Stimulated activated CD4-positive, alpha-beta T cell treated with anti-CD3 and anti-CD28 coated beads, Interleukin-15, amount 100 ng/mL, for 48 hours (primary cell): Measurements from ENCODE around the gene ACADVL.
"Not testable (repeated sequence)": the region's sequence is repeated elsewhere in the genome, so short reads cannot be mapped to it uniquely, and the experiment has no call there.

Source experiments
- DNase-seq, 2 donors: peaks; one replicate each; pipeline ENCODE4 v3.0.0-alpha.2; 2020; ENCODE audit warnings: low read depth in 2 of 2

ACADVL gene

DNA sequence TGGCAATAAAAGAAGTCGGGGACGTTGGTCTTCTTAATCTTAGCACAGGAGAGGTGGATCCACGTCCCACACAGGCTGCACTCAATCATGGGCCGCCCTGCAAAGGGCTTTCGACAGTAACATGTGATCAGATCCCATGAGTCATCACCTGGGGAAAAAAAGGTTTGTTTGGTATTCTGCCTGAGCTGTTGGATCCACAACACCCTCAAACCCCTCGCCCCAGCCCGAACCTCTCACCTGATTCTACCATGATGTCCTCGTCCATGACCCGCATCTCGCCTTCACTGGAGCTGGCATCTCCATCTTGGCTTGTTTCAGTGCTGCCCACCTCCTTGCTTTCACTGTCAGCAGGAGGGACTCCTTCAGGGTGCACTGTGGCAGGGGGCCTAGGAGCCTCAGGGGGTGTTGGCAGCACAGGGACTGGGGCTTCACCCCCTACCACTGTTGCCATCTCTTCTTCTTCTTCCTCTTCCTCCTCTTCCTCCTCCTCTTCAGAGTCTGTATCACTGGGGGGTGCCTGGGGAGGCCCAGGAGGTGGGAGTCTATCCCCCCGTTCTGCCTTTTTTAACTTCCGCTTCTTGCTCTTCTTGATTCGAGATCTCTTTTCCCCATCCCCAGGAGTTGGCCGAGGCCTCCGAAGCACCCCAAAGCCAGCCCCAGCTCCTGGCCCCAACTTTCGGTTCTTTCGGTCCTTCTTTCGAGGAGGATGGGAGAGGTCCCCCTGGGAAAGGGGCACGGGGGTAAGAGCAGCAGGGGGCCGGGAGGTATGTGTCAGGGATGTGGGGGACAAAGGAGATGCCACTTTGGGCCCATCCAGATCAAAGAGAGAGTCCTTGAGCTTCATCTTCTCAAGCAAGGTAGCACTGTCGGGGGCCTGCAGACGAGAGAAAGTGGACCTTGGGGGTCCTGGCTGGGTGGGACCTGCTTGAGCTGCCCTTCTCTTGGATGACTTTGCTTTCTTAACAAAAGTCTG lies 16.2 kb downstream of the ACADVL start:
- no peak for DNase-seq

DNA sequence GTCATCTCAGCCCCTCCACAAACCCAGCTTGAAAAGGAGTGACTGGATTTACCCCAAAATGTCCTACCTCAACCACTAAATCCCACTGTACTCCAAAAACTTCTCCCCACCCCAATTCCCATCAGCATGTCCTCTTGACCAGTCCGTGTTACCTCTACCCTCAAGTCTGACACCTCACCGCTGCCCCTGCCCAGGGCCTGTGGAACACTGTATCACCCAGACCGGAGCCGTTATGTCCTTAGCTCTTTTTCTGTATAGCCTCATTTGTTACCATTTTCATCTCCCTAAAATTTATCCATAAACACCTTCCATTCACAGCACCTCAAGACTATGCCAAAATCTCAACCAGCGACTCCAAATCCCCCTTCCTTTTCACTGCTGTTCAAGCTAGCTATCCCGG lies 17.1 kb downstream of the ACADVL start:
- DNase-seq = no peak

DNA sequence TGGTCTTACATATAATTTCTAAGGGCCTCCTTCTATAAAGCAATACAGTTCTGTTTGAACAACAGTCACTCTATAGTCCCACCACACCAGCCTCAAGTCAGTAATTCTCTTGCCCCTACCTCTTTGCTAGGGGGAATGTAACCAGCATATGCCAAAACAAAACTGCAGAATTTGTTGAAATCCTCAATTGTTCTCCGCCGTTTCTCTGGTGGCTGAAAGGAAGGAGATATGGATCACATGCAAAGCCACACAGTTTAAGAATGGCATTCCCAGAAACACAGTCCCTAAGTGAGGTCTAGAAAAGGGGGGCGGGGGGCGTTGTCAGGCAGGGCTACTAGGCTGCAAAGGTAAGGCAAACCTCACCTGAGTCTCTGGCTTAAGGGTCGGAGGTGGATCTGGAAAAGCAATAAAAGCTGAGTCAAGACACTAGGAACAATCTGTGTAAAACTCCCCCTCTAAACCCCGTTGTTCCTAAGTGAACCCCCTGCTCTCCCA lies 17.6 kb downstream of the ACADVL start:
- no peak for DNase-seq

GRCh38 chr17:7237761-7238419 lies 18.2 kb downstream of the ACADVL start:
- DNase-seq = peak; percentile 64 to 84

DNA sequence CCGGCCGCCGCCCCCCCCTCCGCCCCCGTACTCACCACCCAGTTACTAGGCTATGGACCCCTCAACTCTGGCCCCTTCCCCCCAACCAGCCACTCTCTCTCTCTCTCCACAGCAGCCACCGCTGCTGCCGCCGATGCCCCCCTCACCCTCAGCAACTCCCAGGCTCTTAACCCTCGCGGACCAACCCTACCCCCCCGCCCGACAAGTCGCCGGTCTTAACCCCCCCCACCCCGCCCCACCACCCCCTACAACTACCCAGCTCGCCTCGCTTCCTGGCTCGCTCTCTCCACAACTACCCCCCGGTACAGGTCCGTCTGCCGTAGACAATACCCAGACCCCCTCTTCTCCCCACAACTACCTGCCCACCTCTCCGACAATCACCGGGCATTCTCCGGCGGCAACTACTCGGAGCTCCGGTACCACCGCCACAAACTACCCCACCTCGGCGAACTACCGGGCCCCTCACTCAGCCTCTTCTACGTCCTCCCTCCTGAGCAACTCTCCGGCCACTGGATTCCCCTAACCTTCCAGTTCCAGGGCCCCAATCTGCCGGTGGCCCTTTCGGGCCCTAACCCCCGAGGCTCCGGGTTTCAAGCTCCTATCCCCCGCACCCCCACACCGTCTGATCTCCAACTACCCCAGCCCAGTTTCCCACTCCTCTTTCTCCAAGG lies 18.8 kb downstream of the ACADVL start:
- no peak for DNase-seq

- DNase-seq = peak; percentile 96 to 97
These were observed 19.6 kb downstream of the ACADVL start, which contains the start of gene PHF23 for GRCh38 chr17:7239091-7240027. Gene PHF23, minus strand, starts transcription at chr17:7239457. Its CDS starts 178 bp downstream, at chr17:7239279.

- DNase-seq = no peak
These were observed 20.6 kb downstream of the ACADVL start for GRCh38 chr17:7240375-7240774.

DNA sequence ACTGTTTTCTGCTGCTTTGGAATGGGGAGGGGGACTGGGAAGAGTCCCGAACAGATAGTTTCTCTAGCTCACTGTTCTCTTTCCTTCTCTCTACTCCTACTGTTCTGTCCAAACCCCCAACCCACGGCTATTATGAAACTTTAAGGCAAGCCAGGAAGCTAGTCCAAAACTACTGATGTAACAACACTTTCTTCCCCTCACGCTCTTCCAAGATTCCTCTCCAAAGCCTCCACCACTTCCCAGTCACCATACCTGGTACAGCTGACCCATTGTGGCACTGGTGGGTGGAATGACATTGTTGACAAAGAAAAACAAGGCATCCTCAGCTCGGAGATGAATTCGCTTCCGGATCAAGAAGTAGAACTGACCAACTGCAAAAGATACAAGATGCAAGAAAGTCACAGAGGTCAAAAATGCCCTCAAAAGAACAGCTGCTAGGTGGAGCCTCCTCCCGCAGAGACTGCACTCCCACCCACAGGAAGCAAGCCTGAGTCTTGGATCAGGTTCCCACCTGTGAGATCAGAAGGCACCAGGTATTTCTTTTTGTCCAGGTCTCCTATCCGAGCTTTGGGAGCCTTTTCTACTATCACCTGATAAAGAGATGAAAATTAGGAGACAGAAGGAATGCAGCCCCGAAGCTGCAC lies 21.5 kb downstream of the ACADVL start:
- no peak for DNase-seq

- peak; percentile 86 to 89 for DNase-seq
These were observed 22.3 kb downstream of the ACADVL start, which contains the start of gene GABARAP for GRCh38 chr17:7241783-7242716. Gene GABARAP, minus strand, starts transcription at chr17:7242449. Its CDS starts 119 bp downstream, at chr17:7242330.

DNA sequence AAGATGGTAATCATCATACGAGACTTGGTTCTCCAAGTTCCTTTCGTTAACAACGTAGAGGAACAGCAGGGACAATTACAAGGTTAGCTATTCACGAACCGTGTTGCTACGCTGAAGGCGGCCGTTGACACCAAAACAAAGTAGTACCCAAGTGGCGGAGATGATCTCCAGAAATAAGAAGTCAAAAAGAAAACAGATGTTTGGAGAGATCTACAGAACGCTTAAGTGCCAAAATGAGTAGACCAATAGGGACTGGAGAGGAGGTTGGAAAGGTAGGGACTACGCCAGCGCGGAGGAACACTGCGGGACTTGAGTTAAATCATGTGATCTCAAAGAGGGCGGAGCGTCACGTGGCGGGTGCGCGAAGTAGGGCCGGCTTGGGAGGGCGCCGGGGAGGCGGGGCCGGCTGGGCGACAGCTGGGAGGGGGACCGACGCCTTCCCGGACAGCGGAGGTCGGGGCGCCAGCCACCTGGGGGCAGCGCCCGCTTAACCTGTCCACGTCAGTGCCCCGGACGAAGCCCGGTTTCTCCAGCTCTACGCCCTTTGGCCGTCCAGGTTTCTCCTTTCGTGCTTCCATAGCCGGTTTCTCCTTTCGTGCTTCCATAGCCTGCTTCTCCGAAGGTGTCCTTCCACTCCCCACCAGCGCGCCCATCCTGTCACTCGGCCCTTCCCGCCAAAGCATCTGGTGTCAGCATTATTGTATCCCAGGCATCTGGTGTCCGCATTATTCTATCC lies 23.1 kb downstream of the ACADVL start:
- peak; percentile 83 to 87 for DNase-seq

- no peak for DNase-seq
These were observed 23.7 kb downstream of the ACADVL start for GRCh38 chr17:7243453-7243729.

GRCh38 chr17:7243838-7244237 lies 24.1 kb downstream of the ACADVL start:
- DNase-seq = not testable (repeated sequence)

DNA sequence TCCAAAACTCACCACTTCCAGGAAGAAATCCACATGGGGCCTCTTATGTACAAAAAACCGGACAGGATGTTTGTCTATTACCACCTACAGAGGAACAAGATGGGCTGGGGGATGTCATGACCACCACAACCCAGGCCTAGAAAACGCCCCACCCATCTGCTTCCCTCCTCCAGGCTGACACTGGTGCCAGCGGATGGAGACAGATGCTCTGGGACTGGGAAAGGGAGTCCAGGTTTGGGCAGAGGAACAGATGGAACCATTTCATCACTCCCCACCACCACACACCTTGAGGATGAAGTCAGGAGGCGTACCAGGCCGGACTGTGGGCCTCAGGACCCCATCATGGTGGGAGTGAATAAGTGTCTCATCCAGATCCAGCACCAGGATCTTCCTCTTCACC lies 27.0 kb downstream of the ACADVL start:
- DNase-seq = no peak

- no peak for DNase-seq
These were observed 29.1 kb downstream of the ACADVL start for GRCh38 chr17:7248796-7249195.

DNA sequence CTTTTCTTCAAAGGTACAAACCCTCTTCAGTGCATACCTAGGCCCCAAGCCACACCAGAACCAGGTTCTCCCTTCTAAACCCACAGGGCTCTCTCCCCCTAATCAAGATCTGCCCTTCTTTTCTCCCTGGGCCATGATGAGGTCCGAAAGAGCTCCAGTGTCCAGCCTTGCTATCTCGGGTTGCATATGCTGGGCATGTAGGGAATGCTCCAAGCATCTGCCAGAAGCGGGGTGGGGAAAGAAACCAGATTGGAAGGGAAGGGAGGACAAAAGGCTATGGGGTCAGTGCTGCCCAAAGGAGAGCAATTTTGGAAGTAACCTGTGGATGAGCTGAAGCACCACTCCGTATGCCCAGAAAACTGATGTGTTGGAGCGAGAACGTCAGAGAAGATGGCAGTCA lies 29.5 kb downstream of the ACADVL start:
- no peak for DNase-seq

GRCh38 chr17:7249830-7250229 lies 30.1 kb downstream of the ACADVL start:
- no peak for DNase-seq

DNA sequence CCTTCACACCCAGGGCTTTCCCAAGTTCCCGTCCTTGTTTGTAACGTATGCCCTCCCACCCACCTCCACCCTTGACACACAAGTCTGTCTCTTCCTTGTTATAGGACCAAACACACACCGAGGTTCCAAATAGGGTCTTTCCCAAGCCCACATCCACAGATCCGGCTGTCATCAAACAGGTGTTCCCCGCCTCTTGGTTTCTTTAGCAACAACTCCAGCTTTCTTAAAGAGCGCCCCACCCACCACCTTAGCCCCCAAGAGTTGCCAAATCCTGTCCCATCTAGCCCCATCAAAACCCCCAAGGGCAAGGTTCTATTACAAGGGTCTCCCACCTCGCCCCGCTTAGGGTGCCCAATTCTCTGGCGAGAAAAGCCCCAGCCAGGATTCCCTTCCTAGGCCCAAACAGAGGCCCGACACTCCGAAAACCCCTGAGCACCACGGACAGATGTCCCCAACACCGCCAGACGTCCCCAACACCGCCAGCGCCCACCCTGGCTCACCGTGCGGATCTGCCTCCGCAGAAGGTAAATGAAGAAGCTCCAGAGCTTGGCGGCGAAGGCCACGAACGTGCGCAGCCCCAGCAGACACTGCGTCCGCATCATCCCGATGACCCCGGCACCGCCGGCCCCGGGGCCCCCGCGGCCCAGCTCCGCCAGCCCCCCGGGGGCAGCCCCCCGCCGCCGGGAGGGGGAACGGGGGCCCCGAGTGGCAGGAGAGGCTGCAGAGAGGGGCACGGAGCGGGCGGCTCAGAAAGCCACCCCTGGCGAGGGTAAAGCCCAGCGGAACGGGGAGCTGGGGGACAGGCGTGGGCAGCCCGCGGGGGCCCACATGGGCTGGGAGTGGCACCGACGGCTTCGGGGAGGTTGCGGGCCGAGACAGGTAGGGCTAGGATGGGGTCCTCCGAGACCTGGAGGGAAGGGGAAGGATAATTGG lies 31.2 kb downstream of the ACADVL start:
- no peak for DNase-seq
